Measurements from ENCODE around the gene AQR.
"Not testable (repeated sequence)": the region's sequence is repeated elsewhere in the genome, so short reads cannot be mapped to it uniquely, and the experiment has no call there.

Gene AQR

DNA sequence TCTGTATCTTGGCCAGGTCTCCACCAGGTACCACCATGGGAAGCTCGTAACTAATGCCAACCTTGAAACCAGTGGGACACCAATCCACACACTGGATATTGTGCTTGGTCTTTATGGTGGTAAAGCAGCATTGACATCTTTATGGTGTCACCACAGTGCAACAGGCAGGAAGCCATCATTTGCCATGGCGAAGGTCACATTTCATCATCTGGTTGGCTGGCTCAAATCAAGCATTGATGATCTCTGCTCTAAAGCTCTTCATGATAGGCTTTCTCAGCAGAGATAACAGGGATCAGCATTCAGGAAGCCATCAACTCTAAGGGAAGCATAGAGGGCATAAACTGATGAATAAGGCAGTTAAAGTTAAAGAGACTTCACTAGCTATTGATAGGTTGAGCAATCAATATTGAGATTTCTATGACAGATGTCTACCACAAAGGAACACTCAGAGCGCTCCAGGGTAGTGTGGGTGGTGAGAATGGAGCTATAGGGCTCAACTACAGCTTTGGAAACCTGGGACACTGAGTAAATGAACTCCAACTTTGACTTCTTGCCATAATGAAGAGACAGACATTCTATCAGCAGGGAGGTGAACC lies 120.1 kb downstream of the AQR start:
- no peaks in the 10 kb centered on the region for H3K4me1 Mint-ChIP-seq (ENCODE audit: low read depth)
- H3K27me3 Mint-ChIP-seq = no peaks in the 10 kb centered on the region
- no peak overlapping the region for H3K27ac Mint-ChIP-seq
- H3K9me3 Mint-ChIP-seq = peaks cover 8% of the 10 kb centered on the region
- H3K36me3 Mint-ChIP-seq (ENCODE audit: low read depth) = peaks cover 4% of the 10 kb centered on the region
- H3K4me3 Mint-ChIP-seq = no peak overlapping the region
- intact Hi-C loops (cut with micrococcal nuclease) = no loop called here

DNA sequence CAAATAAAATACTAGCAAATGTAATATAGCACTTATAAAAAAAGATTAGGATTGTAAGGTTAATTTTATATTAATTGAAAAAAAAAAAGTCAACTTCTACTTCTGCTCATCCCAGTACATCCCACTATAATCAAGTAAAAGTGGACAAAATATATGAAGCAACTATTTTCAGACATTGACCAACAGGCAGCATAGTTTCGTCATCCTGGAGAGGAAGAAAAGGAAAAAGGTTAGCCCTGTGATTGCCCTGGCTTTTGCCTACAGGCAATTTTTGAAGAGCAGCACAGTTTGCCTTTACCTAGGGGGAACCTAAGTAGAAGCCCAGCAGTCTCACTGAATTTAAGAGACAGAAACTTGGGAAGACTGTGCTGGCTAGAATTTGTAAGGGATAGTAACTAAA lies 121.9 kb downstream of the AQR start:
- no peak overlapping the region for H3K4me3 Mint-ChIP-seq
- intact Hi-C loops (cut with micrococcal nuclease) = no loop called here
- no peaks in the 10 kb centered on the region for H3K4me1 Mint-ChIP-seq (ENCODE audit: low read depth)
- H3K27me3 Mint-ChIP-seq = no peaks in the 10 kb centered on the region
- no peak overlapping the region for H3K27ac Mint-ChIP-seq
- no peaks in the 10 kb centered on the region for H3K36me3 Mint-ChIP-seq (ENCODE audit: low read depth)
- H3K9me3 Mint-ChIP-seq = peaks cover 8% of the 10 kb centered on the region

DNA sequence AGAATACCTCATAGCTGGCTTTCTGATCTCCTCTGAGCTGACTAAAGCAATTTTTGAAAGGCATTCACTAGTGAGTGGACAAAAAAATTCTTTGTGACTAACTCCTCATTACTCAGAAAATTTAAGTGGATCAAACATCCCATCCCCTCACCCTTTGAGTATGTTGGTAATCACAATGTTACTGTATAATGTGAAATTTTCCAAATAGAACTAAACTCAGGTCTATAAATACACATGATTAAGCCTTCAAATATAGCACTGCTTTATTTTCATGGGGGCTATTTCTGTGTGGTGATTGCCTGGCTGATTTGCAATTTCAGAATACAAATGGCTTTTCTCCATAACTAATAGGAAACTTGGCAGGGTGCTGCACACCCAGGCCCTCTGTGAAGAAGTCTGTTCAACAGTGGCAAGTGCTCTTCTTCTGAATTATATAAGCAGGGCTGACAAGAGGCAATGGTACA lies 128.2 kb downstream of the AQR start:
- Mint-ChIP-seq H3K4me1 (ENCODE audit: low read depth) (no peaks in the 10 kb centered on the region), H3K27me3 (no peaks in the 10 kb centered on the region), H3K9me3 (no peaks in the 10 kb centered on the region), H3K36me3 (ENCODE audit: low read depth) (no peaks in the 10 kb centered on the region), H3K27ac (no peak overlapping the region), H3K4me3 (no peak overlapping the region)
- intact Hi-C loops (cut with micrococcal nuclease) = no loop called here

DNA sequence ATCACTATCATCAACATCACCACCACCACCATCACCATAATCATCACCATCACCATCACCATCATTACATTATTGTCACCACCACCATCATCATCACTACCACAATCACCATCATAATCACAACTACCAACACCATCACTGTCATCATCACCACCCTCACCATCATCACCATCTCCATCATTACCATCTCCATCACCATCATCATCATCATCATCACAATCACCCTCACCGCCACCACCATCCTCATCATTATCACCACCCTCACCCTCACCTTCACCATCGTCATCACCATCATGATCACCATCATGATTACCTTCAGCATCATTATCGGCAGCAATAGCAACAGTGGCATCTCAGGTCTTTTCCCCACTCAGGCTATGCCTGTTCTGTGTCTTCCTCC lies 131.3 kb downstream of the AQR start:
- intact Hi-C loops (cut with micrococcal nuclease) = no loop called here
- no peaks in the 10 kb centered on the region for H3K27me3 Mint-ChIP-seq
- no peak overlapping the region for H3K4me3 Mint-ChIP-seq
- H3K9me3 Mint-ChIP-seq = peaks cover 8% of the 10 kb centered on the region
- H3K36me3 Mint-ChIP-seq (ENCODE audit: low read depth) = no peaks in the 10 kb centered on the region
- no peak overlapping the region for H3K27ac Mint-ChIP-seq
- no peaks in the 10 kb centered on the region for H3K4me1 Mint-ChIP-seq (ENCODE audit: low read depth)

DNA sequence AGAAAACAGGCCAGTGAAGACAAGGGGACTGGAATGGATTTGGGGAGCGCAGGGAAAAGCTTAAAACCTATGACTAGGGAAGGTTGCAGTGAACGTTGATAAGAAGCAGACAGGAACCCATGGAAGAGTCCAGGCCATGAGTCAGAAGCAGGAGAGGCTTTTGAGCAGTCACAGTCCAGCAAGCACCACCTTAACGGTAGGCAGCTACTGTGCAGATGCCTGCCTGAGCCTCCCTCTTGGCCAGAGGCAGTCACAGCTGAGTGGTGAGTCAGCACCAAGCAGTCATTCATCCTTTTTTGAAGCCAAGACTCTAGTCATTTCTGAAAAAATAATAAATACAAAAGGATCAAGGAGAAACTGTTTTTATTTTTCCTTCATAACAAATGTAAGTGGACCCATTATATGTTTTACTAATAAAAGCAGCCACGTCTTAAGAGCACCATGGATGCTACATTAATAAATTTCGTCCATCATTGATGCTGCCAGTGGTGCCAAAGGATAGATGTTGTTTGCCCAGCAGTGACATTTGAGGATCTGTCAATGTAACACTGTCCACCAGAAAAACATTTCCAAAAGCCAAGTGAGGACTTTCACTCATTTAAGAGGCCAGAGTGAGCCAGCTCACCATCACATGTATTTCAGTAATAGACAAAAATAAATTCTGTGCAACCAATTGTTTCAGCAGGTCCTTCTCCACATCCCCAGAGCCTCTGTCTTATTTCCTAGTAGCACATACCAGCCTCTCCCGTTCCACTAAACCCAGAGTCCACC lies 132.1 kb downstream of the AQR start:
- H3K27ac Mint-ChIP-seq = no peak overlapping the region
- H3K9me3 Mint-ChIP-seq = peaks cover 8% of the 10 kb centered on the region
- no peaks in the 10 kb centered on the region for H3K36me3 Mint-ChIP-seq (ENCODE audit: low read depth)
- no peaks in the 10 kb centered on the region for H3K4me1 Mint-ChIP-seq (ENCODE audit: low read depth)
- intact Hi-C loops (cut with micrococcal nuclease) = no loop called here
- H3K27me3 Mint-ChIP-seq = no peaks in the 10 kb centered on the region
- H3K4me3 Mint-ChIP-seq = no peak overlapping the region

DNA sequence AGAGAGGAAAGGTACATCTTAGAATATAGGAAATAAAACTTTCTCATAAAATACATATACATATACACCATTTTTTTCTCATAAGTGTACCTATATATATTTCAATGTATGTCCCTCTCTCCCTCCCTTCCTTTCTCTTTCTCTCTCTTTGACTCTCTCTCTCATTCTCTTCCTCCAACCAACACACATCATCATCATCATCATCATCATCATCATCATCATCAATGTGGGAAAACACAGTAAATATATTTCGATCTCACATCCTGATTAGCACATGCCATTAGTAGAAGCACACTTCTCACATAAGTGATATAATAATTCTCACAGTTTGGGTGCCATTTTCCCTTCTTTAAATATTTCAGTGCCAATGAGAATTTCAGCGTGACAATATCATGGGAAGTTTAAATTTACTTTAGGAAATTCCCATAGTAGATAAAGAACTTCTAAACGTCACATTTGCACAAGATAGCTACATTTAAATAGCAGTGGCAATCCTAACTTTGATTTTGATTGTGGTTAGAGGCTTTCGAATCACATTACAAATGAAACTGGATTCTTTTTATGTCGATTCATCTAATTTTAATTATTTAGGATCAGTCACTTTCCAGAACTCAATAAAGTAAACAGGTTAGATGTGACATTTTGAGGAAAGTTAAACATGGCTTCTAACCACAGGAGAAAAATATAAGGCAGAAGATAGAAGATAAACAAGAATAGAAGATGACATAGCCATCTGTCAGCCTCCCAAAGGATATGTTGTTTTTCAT lies 141.2 kb downstream of the AQR start:
- intact Hi-C loops (cut with micrococcal nuclease) = no loop called here
- H3K36me3 Mint-ChIP-seq (ENCODE audit: low read depth) = no peaks in the 10 kb centered on the region

DNA sequence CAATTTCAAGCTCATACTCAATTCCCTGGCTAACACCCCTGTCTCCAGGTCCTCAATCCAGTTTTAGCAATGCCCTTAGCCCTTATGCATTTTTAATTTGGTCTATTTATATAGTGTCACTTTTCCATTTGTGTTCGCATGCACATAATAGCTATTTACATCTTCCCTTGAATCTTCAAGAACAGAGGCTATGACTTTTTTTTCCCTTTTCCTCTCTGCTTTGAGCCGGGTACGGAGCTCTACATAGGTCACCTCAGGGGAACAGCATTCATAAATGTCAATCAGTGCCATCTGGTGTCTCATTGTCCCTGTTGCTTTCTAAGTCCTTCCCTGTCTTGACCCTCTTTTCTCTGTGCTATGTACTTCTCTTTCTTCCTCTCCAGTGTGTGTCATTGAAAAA lies 147.7 kb downstream of the AQR start:
- intact Hi-C loops (cut with micrococcal nuclease) = no loop called here
- no peaks in the 10 kb centered on the region for H3K4me1 Mint-ChIP-seq (ENCODE audit: low read depth)
- no peaks in the 10 kb centered on the region for H3K9me3 Mint-ChIP-seq
- no peak overlapping the region for H3K4me3 Mint-ChIP-seq
- peaks cover 5% of the 10 kb centered on the region for H3K27me3 Mint-ChIP-seq
- no peak overlapping the region for H3K27ac Mint-ChIP-seq
- no peaks in the 10 kb centered on the region for H3K36me3 Mint-ChIP-seq (ENCODE audit: low read depth)

More for the DNA sequence above, 141.2 kb downstream of the AQR start:
- no peak overlapping the region for H3K4me3 Mint-ChIP-seq
- H3K4me1 Mint-ChIP-seq (ENCODE audit: low read depth) = no peaks in the 10 kb centered on the region
- peaks cover 5% of the 10 kb centered on the region for H3K27me3 Mint-ChIP-seq
- no peak overlapping the region for H3K27ac Mint-ChIP-seq
- no peaks in the 10 kb centered on the region for H3K9me3 Mint-ChIP-seq

DNA sequence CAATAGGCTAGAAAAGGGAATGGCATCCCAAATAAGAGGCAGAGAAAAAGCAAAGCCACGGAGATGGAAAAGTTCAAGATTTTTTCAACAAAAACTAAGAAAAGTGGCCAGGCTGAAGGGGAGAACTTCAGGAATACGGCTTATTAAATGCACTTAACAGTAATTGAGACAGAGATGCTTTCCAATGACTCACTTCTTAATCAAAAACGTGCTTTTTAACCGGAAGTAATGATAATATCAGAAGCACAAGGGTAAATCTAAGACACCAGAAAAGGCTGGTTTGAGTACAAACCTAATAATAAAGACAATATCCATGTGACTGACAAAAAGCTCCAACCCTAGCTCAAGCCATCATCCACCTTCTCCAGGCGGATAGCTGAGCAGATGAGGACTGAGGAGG lies 149.4 kb downstream of the AQR start:
- no peak overlapping the region for H3K4me3 Mint-ChIP-seq
- no peaks in the 10 kb centered on the region for H3K27me3 Mint-ChIP-seq
- no peaks in the 10 kb centered on the region for H3K4me1 Mint-ChIP-seq (ENCODE audit: low read depth)
- H3K36me3 Mint-ChIP-seq (ENCODE audit: low read depth) = no peaks in the 10 kb centered on the region
- intact Hi-C loops (cut with micrococcal nuclease) = no loop called here
- no peaks in the 10 kb centered on the region for H3K9me3 Mint-ChIP-seq
- H3K27ac Mint-ChIP-seq = no peak overlapping the region

DNA sequence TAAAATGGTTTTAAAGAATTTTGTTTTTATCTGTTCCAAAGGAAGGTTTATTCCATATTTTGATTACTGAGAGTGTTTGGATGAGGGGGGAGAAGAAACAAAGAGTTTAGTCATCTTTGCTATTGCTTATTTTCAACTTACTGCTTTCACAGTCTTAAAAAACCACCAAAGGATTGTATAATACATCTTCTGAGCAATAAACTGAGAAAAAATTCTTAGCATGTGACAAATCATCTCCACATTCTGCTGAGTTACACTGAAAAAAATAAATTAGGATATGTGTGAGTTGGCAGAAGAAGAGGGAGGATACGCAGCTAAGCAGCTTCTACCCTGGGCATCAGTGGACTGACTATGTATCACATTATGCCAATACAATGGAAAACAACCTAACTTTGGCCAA lies 151.0 kb downstream of the AQR start:
- intact Hi-C loops (cut with micrococcal nuclease) = no loop called here
- no peak overlapping the region for H3K27ac Mint-ChIP-seq
- no peak overlapping the region for H3K4me3 Mint-ChIP-seq
- H3K36me3 Mint-ChIP-seq (ENCODE audit: low read depth) = no peaks in the 10 kb centered on the region
- H3K27me3 Mint-ChIP-seq = peaks cover 3% of the 10 kb centered on the region
- H3K4me1 Mint-ChIP-seq (ENCODE audit: low read depth) = no peaks in the 10 kb centered on the region
- no peaks in the 10 kb centered on the region for H3K9me3 Mint-ChIP-seq

DNA sequence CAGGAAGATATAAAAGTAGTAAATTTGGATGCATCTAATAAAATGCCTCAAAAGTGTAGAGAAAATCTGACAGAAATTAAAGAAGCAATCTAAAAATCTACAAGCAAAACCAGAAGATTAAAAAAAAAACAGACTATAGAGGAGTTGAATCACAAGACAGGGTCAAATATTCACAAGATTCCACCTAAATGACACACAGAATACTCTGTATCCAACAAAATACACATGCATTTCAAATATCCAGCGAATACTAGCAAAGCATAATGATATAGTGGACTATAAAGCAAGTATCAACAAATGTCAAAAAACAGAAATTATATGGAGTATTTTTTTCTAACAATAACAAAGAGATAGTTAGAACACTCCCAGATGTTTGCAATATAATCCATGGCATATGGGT lies 153.7 kb downstream of the AQR start:
- no peak overlapping the region for H3K4me3 Mint-ChIP-seq
- H3K36me3 Mint-ChIP-seq (ENCODE audit: low read depth) = no peaks in the 10 kb centered on the region
- intact Hi-C loops (cut with micrococcal nuclease) = no loop called here
- no peaks in the 10 kb centered on the region for H3K4me1 Mint-ChIP-seq (ENCODE audit: low read depth)
- no peak overlapping the region for H3K27ac Mint-ChIP-seq
- no peaks in the 10 kb centered on the region for H3K9me3 Mint-ChIP-seq
- peaks cover 3% of the 10 kb centered on the region for H3K27me3 Mint-ChIP-seq

DNA sequence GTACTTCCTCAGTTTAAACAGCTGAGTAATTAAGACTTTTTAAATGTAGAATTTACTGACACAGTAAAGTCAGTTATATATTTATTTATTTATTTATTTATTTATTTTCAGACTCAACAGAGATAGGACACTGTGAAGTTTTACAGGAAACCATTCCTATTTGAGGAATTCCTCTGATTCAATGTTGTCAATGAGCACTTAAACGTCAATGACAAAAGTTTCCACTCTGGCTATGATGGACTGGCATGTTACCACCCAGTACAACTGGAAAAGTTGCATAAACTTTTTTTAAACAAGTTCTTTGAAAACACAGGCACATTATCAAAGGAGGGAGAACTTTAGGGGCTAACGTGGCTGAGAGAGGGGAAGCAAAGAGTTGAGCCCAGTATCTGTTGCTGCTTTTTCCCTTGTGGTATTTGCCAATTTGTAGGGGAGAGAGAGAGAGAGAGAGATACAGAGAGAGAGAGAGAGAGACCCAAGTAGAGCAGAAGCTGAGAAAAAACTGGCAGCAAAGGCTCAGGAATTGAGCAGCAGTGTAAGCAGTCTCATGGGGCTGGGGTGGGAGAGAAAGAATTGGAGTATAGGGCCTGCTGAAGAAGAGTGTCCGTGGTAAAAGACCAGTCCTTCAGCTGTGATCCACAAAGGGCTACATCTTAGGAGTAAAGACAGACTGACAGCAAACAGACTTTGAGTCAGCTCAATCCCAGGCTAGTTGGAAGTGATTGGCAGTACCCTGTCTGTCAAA lies 155.9 kb downstream of the AQR start:
- no peak overlapping the region for H3K4me3 Mint-ChIP-seq
- H3K27ac Mint-ChIP-seq = no peak overlapping the region
- peaks cover 3% of the 10 kb centered on the region for H3K27me3 Mint-ChIP-seq
- intact Hi-C loops (cut with micrococcal nuclease) = no loop called here
- no peaks in the 10 kb centered on the region for H3K36me3 Mint-ChIP-seq (ENCODE audit: low read depth)
- no peaks in the 10 kb centered on the region for H3K4me1 Mint-ChIP-seq (ENCODE audit: low read depth)
- H3K9me3 Mint-ChIP-seq = no peaks in the 10 kb centered on the region

DNA sequence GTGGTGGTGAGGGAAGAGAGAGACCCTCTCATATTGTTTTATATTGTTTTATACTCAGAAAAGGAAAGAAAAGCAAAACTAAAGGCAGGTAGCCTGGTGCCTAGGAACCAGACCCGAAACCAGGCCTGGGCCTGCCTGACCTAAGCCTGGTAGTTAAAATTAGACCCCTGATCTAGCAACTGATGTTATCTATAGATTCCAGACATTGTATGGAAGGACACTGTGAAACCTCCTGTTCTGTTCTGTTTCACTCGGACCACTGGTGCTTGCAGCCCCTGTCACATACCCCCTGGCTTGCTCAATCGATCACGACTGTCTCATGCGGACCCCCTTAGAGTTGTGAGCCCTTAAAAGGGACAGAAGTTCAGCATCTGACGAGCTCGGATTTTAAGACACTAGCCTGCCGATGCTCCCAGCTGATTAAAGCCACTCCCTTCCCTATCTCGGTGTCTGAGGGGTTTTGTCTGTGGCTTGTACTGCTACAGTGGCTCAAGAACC lies 156.6 kb downstream of the AQR start:
- H3K4me3 Mint-ChIP-seq = not testable (repeated sequence)

DNA sequence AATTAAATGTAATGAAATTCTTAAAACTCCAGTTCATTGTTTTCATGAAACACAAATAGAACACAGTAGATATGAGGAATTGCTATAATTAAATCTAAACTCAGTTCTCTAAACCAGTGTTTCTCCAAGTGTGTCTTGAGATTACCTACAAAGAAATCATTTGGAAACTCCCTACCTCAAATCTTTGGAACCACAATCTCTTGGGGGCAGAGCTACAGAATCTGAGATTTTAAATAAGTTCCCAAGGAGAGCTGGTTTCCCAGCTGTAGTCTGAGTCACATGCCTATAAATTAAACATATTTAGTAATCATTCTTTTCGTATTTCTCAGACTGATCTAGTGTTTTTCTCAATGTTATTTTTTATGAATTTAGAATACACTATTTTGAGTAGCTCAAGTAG lies 157.2 kb downstream of the AQR start:
- Mint-ChIP-seq H3K27ac (no peak overlapping the region), H3K4me3 (no peak overlapping the region), H3K27me3 (peaks cover 3% of the 10 kb centered on the region), H3K4me1 (ENCODE audit: low read depth) (no peaks in the 10 kb centered on the region), H3K9me3 (peaks cover 3% of the 10 kb centered on the region), H3K36me3 (ENCODE audit: low read depth) (no peaks in the 10 kb centered on the region)
- intact Hi-C loops (cut with micrococcal nuclease) = no loop called here

More for the DNA sequence above, 156.6 kb downstream of the AQR start:
- H3K27ac Mint-ChIP-seq; H3K9me3 Mint-ChIP-seq; intact Hi-C loops (cut with micrococcal nuclease); H3K4me1 Mint-ChIP-seq (ENCODE audit: low read depth); H3K36me3 Mint-ChIP-seq (ENCODE audit: low read depth); H3K27me3 Mint-ChIP-seq: not testable (repeated sequence)

Data from dendritic cell treated with granulocyte-macrophage colony-stimulating factor and Interleukin-4, amounts not matched to agents 40 ng/mL and 50 ng/mL, for 4 days (primary cell).